Adipose tissue (tissue), 3 donors: ENCODE measurements around the gene SIL1. TPM values are rescaled to one million over a fixed set of nuclear protein-coding genes. Genes with fewer than 3 reads are reported as not detected.
"Not testable (repeated sequence)": the region's sequence is repeated elsewhere in the genome, so short reads cannot be mapped to it uniquely, and the experiment has no call there.

Experiments
- H3K27ac ChIP-seq: one replicate; pipeline ENCODE4 v1.5.1; 2013; ENCODE audit warnings: low read depth, low read length
- WGBS, 3 donors: extraction: QIAGEN DNeasy Blood & Tissue Kit; methylation state at CpG; one replicate each; pipeline ENCODE4 v1.1.7; 2013; 5-methylcytosine and 5-hydroxymethylcytosine counted together
- polyA plus RNA-seq, 3 donors: library from polyadenylated mRNA; stranded (reverse); fragments of 200-250 nt; gene quantifications; one replicate each; pipeline ENCODE4 v1.2.3, GENCODE V29; 2013
- donor health status: healthy with polysubstance abuse.
- donor health status: Bipolar disorder and iron deficiency.
- donor health status: healthy.

The SIL1 gene
- polyA plus RNA-seq, 3 donors, result 31.5 to 65.9 (median 47.5) TPM

- WGBS, 3 donors, result 86 to 92% (median 91%) methylated on average over 18 of the region's 18 CpGs
- H3K27ac ChIP-seq, result no peak overlapping the region
These were observed 264.5 kb downstream of the SIL1 start for GRCh38 chr5:138933522-138934290.

- 64 to 92% (median 90%) methylated on average over 20 of the region's 20 CpGs for WGBS, 3 donors
- H3K27ac ChIP-seq, result no peak overlapping the region
These were observed 265.9 kb downstream of the SIL1 start for GRCh38 chr5:138932171-138932810.

GRCh38 chr5:138930371-138931097 is 267.6 kb downstream of the SIL1 start:
- no peak overlapping the region for H3K27ac ChIP-seq
- 79 to 86% (median 82%) methylated on average over 10 of the region's 10 CpGs for WGBS, 3 donors

- no peak overlapping the region for H3K27ac ChIP-seq
These were observed 268.6 kb downstream of the SIL1 start for GRCh38 chr5:138929571-138929955.

GRCh38 chr5:138927979-138928378 is 270.2 kb downstream of the SIL1 start:
- no peak overlapping the region for H3K27ac ChIP-seq
- 37 to 76% (median 66%) methylated on average over 7 of the region's 7 CpGs for WGBS, 3 donors

More at GRCh38 chr5:138929571-138929955, 268.6 kb downstream of the SIL1 start:
- 79 to 93% (median 91%) methylated on average over 4 of the region's 4 CpGs for WGBS, 3 donors

GRCh38 chr5:138927544-138927943 is 270.6 kb downstream of the SIL1 start:
- WGBS, 3 donors, result 64 to 88% (median 85%) methylated on average over 8 of the region's 8 CpGs
- no peak overlapping the region for H3K27ac ChIP-seq

- 68 to 91% (median 88%) methylated on average over 16 of the region's 16 CpGs for WGBS, 3 donors
- H3K27ac ChIP-seq, result no peak overlapping the region
These were observed 271.3 kb downstream of the SIL1 start for GRCh38 chr5:138926688-138927448.

- 89 to 95% (median 94%) methylated on average over 11 of the region's 11 CpGs for WGBS, 3 donors
- no peak overlapping the region for H3K27ac ChIP-seq
These were observed 271.9 kb downstream of the SIL1 start for GRCh38 chr5:138926257-138926656.

GRCh38 chr5:138925090-138925635 is 273.0 kb downstream of the SIL1 start:
- WGBS, 3 donors, result 88 to 93% (median 93%) methylated on average over 12 of the region's 12 CpGs
- no peak overlapping the region for H3K27ac ChIP-seq

GRCh38 chr5:138922494-138922893 is 275.7 kb downstream of the SIL1 start:
- no peak overlapping the region for H3K27ac ChIP-seq
- 92 to 96% (median 96%) methylated on average over 2 of the region's 2 CpGs for WGBS, 3 donors

- 94 to 98% (median 96%) methylated on average over 2 of the region's 2 CpGs for WGBS, 3 donors
- not testable (repeated sequence) for H3K27ac ChIP-seq
These were observed 276.8 kb downstream of the SIL1 start for GRCh38 chr5:138921362-138921761.

- 85 to 97% (median 92%) methylated on average over 8 of the region's 8 CpGs for WGBS, 3 donors
- no peak overlapping the region for H3K27ac ChIP-seq
These were observed 278.0 kb downstream of the SIL1 start for GRCh38 chr5:138920181-138920580.

- 77 to 87% (median 82%) methylated on average over 4 of the region's 4 CpGs for WGBS, 3 donors
These were observed 279.5 kb downstream of the SIL1 start for GRCh38 chr5:138918686-138919085.

GRCh38 chr5:138914338-138914737 is 283.8 kb downstream of the SIL1 start:
- no peak overlapping the region for H3K27ac ChIP-seq
- 92 to 98% (median 97%) methylated on average over 3 of the region's 3 CpGs for WGBS, 3 donors

More at GRCh38 chr5:138918686-138919085, 279.5 kb downstream of the SIL1 start:
- H3K27ac ChIP-seq, result no peak overlapping the region

- H3K27ac ChIP-seq, result no peak overlapping the region
- 93 to 97% (median 93%) methylated on average over 3 of the region's 3 CpGs for WGBS, 3 donors
These were observed 284.4 kb downstream of the SIL1 start for GRCh38 chr5:138913773-138914172.

- WGBS, 3 donors, result 83 to 87% (median 87%) methylated on average over 4 of the region's 4 CpGs
These were observed 286.1 kb downstream of the SIL1 start for GRCh38 chr5:138912093-138912492.

GRCh38 chr5:138911441-138911840 is 286.7 kb downstream of the SIL1 start:
- H3K27ac ChIP-seq, result no peak overlapping the region

More at GRCh38 chr5:138912093-138912492, 286.1 kb downstream of the SIL1 start:
- H3K27ac ChIP-seq, result no peak overlapping the region

- H3K27ac ChIP-seq, result no peak overlapping the region
- WGBS, 3 donors, result 87 to 94% (median 89%) methylated on average over 7 of the region's 7 CpGs
These were observed 287.5 kb downstream of the SIL1 start for GRCh38 chr5:138910546-138911185.
